GM15510 (cell line): Measurements from ENCODE around the gene TRNP1.

Experiments
- POLR2A ChIP-seq: IDR thresholded peaks from 3 replicates; pipeline ENCODE4 v1.6.1; 2011; ENCODE audit warnings: borderline replicate concordance; ENCODE audit not compliant: insufficient read length; ENCODE audit errors: extremely low read depth

The TRNP1 gene

GRCh38 chr1:27049100-27049499, 55.6 kb downstream of the TRNP1 start:
- no peak for TF ChIP-seq POLR2A

GRCh38 chr1:27049607-27050006, 56.1 kb downstream of the TRNP1 start:
- TF ChIP-seq POLR2A, result no peak
